Measurements from ENCODE around the gene CCL11. TPM values are rescaled to one million over a fixed set of nuclear protein-coding genes. Genes with fewer than 3 reads are reported as not detected.

The CCL11 gene
- total RNA-seq, 1 experiment from 2014 or later = not detected

DNA sequence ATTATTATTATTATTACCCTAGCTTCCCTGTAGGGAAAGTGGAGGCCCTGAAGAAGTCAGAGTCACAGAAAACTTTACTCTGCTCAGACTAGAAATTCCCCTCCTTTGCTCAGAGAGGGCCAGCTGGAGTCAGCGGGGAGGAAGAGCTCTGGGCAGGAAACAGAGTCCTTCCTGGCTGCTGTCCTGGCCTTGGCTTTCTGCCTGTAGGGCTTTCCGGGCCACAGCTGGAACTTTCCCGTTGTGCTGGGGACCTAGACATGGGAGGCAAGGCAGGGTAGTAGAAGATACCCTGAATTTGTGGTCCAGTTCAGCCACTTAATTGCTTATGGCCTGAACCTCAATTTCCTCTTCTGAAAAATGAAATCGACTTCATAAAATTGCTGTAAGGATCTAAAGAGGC is 44.5 kb upstream of the CCL11 start:
- peak; percentile 42; the same call in 1 of the 2 replicates for ATAC-seq
- TF ChIP-seq, protein P1, sequence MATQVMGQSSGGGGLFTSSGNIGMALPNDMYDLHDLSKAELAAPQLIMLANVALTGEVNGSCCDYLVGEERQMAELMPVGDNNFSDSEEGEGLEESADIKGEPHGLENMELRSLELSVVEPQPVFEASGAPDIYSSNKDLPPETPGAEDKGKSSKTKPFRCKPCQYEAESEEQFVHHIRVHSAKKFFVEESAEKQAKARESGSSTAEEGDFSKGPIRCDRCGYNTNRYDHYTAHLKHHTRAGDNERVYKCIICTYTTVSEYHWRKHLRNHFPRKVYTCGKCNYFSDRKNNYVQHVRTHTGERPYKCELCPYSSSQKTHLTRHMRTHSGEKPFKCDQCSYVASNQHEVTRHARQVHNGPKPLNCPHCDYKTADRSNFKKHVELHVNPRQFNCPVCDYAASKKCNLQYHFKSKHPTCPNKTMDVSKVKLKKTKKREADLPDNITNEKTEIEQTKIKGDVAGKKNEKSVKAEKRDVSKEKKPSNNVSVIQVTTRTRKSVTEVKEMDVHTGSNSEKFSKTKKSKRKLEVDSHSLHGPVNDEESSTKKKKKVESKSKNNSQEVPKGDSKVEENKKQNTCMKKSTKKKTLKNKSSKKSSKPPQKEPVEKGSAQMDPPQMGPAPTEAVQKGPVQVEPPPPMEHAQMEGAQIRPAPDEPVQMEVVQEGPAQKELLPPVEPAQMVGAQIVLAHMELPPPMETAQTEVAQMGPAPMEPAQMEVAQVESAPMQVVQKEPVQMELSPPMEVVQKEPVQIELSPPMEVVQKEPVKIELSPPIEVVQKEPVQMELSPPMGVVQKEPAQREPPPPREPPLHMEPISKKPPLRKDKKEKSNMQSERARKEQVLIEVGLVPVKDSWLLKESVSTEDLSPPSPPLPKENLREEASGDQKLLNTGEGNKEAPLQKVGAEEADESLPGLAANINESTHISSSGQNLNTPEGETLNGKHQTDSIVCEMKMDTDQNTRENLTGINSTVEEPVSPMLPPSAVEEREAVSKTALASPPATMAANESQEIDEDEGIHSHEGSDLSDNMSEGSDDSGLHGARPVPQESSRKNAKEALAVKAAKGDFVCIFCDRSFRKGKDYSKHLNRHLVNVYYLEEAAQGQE (IDR thresholded peaks at IDR 0.05; ENCODE audit: insufficient read depth in 1 of 2, low read depth in 2 of 2, low read length in 1 of 2) = no peak
- TF ChIP-seq TCF7L2 (IDR thresholded peaks at IDR 0.05; ENCODE audit: low read depth, low read length) (no peak), POLR2AphosphoS5 (IDR thresholded peaks at IDR 0.05; ENCODE audit: low read depth, low read length) (no peak), SIN3A (IDR thresholded peaks at IDR 0.05; ENCODE audit: borderline replicate concordance, insufficient read depth, low read depth, low read length) (no peak)
- TF ChIP-seq, protein P2, sequence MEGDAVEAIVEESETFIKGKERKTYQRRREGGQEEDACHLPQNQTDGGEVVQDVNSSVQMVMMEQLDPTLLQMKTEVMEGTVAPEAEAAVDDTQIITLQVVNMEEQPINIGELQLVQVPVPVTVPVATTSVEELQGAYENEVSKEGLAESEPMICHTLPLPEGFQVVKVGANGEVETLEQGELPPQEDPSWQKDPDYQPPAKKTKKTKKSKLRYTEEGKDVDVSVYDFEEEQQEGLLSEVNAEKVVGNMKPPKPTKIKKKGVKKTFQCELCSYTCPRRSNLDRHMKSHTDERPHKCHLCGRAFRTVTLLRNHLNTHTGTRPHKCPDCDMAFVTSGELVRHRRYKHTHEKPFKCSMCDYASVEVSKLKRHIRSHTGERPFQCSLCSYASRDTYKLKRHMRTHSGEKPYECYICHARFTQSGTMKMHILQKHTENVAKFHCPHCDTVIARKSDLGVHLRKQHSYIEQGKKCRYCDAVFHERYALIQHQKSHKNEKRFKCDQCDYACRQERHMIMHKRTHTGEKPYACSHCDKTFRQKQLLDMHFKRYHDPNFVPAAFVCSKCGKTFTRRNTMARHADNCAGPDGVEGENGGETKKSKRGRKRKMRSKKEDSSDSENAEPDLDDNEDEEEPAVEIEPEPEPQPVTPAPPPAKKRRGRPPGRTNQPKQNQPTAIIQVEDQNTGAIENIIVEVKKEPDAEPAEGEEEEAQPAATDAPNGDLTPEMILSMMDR (IDR thresholded peaks at IDR 0.05) = no peak
- no peak for DNase-seq (ENCODE audit: low read depth, low spot score)
- intact Hi-C loops (cut with micrococcal nuclease; ENCODE audit: unreplicated experiment) (no loop called here), in situ Hi-C loops (cut with HindIII; ENCODE audit: low pct_unique_long_range_greater_than_20kb, low sequenced_read_pairs) (no loop called here)
- Histone ChIP-seq H3K4me3 (ENCODE audit: low read depth in 2 of 2, low read length in 2 of 2) (no peak overlapping the region), H3K4me1 (ENCODE audit: control insufficient read depth, insufficient read depth, low read length) (peaks cover 27% of the 10 kb centered on the region), H3K27ac (ENCODE audit: low read length) (peak overlapping the region; percentile 58), H3K36me3 (ENCODE audit: control insufficient read depth, insufficient read depth, low read length) (no peaks in the 10 kb centered on the region), H3K27me3 (ENCODE audit: control insufficient read depth, insufficient read depth, low read length) (no peaks in the 10 kb centered on the region), H3K9me3 (ENCODE audit: control insufficient read depth, insufficient read depth, low read depth, low read length) (no peaks in the 10 kb centered on the region)
- POLR2A ChIA-PET = no interaction called here
- CTCF ChIA-PET = no interaction called here
- no TSS peak for BruUV-seq (replicated peaks)

DNA sequence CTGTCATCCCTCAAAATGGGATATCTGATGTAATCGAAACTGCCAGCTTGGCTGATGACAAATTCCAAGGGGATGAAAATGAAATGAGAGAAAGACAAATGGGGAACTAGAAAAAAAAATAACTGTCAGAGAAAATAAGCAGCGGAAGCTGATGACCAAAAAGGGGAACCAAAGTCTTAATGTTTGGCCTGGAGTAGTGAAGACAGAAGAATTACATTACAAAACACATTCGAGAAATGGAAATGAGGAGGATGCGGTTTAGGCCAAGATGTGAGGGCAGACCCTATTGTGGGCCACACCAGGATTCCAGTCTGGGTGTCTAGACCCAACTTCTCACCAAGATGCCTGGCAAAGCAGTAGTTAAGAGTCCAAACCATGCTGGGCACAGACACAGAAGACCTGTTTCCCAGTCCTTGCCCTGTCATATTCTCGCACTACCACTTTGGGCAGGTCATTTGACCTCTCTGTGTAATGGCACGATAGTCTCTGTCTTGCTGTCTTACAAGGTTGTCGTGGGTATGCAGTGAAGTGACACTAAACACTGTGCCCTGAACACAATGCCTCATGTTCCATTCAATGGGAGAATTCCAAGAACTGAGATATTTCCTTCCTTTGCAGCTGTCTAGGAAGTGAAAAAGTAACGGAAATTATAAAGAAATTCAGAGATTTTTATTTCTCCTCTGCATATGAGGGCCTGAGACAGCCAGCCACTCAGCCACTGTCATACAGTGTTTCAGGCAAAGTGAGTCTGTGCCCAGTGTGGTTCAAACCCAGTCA is 42.8 kb upstream of the CCL11 start:
- POLR2A ChIA-PET = no interaction called here
- no peaks in the 10 kb centered on the region for H3K27me3 ChIP-seq (ENCODE audit: control insufficient read depth, insufficient read depth, low read length)
- H3K9me3 ChIP-seq (ENCODE audit: control insufficient read depth, insufficient read depth, low read depth, low read length) = no peaks in the 10 kb centered on the region
- H3K4me3 ChIP-seq (ENCODE audit: low read depth in 2 of 2, low read length in 2 of 2) = no peak overlapping the region
- CTCF ChIA-PET = no interaction called here
- ATAC-seq (no peak), DNase-seq (ENCODE audit: low read depth, low spot score) (no peak)
- H3K36me3 ChIP-seq (ENCODE audit: control insufficient read depth, insufficient read depth, low read length) = no peaks in the 10 kb centered on the region
- peaks cover 21% of the 10 kb centered on the region; the same call in 1 of the 2 replicates for H3K4me1 ChIP-seq (ENCODE audit: control insufficient read depth, insufficient read depth, low read length)
- H3K27ac ChIP-seq (ENCODE audit: low read length) = peak overlapping the region; percentile 68; the same call in 1 of the 2 replicates
- BruUV-seq (replicated peaks) = no TSS peak
- intact Hi-C loops (cut with micrococcal nuclease; ENCODE audit: unreplicated experiment) = no loop called here
- TF ChIP-seq POLR2AphosphoS5 (IDR thresholded peaks at IDR 0.05; ENCODE audit: low read depth, low read length) (no peak), TCF7L2 (IDR thresholded peaks at IDR 0.05; ENCODE audit: low read depth, low read length) (no peak), SIN3A (IDR thresholded peaks at IDR 0.05; ENCODE audit: borderline replicate concordance, insufficient read depth, low read depth, low read length) (no peak)
- TF ChIP-seq, protein P1 (IDR thresholded peaks at IDR 0.05; ENCODE audit: insufficient read depth in 1 of 2, low read depth in 2 of 2, low read length in 1 of 2) = no peak
- TF ChIP-seq, protein P2 (IDR thresholded peaks at IDR 0.05) = no peak
- in situ Hi-C loops (cut with HindIII; ENCODE audit: low pct_unique_long_range_greater_than_20kb, low sequenced_read_pairs) = no loop called here

All from Panc1 (cell line).